Right kidney (tissue), 1 donor: Measurements from ENCODE around the gene GPR157.

Source experiments
- DNase-seq: peaks from one replicate; pipeline ENCODE4 v3.0.0-alpha.2; 2016

Gene GPR157

DNA sequence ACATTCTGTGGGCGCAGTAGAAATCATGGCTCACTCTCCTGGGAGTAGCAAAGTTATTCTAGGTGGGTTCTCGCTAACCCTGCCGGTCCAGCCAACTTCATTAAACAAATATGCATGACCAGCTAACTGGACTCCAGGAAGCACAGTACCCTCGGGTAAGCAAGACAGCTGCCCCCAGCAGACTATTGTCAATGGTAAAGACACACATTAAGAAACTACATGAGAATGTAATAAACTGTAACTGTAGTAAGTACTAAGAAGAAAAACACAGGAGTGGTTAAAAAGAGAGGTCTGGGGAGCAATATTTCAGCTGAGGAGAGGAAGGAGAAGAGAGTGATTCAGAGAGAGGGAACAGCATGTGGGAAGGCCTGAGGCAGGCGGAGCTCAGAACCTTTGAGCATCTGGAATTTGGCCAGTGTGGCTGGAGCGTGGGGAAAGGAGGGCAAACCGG is 66.9 kb downstream of the GPR157 start:
- DNase-seq: no peak

DNA sequence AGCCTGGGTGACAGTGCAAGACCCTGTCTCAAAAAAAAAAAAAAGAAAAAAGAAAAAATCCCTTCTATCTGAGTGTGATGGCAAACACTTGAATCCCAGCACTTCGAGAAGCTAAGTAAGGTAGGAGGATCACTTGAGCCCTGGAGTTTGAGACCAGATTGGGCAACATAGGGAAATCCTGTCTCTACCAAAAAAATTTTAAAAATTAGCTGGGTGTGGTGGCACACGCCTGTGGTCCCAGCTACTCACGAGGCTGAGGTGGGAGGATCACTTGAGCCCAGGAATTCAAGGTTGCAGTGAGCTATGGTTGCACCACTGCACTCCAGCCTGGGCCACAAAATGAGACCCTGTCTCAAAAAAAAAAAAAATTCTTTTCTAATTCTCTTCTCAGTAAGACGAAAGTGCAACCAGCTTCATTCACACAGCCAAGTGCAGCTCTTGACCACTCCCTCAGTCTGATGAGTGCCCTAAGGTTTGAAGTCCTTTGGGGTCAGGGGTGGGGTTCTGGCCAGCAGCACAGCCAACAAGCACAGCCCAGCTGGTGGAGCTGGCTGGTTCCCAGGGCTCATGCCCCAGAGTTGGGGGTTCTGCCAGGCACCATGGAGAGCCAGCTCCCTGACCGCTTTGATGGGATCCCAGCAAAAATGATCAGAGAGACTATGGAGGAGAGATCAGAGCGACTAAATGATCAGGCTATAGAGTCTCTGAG is 67.5 kb downstream of the GPR157 start:
- no peak for DNase-seq

DNA sequence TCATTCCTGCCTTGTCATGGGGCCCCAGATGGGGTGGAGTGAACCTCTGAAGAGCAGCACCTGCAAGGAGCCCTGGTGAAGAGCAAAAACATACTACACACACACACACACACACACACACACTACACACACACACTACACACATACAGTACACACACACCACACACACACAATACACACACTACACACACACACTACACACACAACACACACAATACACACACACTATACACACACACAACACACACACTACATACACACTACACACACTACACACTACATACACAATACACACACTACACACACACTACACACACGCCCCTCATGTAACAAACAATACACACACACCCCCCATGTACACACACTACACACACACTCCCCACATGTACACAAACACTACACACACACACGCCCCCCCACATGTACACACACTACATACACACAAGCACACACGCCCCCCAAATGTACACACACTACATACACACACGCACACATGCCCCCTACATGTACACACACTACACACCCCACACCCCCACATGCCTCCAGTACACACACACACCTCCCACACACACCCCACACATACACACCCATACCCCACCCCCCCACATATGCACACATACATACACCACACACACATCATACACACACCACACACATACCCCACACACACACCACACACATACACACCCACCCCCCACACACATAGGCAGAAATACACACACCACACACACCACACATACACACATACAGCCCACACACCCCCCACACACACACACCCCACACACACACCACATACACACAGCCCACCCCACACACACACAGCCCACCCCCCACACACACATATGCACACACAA is 68.8 kb downstream of the GPR157 start:
- no peak for DNase-seq

DNA sequence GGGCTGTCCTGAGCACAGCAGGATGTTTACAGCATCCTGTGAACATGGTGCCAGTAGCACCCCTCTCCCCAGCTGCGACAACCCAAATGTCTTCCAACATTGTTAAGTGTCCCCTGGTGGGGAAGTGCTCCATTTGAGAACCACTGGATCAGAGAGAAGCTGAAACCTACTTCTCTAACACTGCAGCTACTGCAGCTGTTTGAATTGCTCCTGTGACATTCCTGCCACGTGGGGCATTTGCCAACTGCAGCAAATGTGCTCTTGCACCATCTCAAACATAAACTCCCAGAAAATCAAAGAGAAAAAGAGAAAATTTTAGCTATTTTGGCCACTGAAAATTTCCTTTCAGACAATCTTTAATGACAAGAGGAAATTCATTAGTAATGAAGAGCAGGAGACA is 70.4 kb downstream of the GPR157 start:
- no peak for DNase-seq

DNA sequence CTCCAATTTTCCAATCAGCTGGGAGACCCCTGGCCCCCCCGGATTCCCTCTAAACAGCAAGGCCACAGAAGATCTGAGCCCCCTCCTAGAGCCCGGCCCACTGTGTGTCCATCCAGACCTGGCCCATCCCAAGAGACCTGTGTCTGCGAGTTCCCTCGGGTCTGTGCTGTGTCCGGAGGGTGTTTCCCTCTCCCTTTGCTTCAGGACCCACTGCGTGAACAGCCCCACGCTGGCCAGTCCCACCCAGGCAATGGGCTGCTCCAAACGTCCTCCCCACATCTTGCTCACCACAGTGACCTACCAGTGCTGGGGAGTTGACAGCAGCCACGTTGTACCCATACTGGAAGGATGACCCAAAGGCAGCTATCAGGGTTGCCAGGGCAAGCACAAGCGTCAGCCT is 71.1 kb downstream of the GPR157 start:
- DNase-seq: no peak

DNA sequence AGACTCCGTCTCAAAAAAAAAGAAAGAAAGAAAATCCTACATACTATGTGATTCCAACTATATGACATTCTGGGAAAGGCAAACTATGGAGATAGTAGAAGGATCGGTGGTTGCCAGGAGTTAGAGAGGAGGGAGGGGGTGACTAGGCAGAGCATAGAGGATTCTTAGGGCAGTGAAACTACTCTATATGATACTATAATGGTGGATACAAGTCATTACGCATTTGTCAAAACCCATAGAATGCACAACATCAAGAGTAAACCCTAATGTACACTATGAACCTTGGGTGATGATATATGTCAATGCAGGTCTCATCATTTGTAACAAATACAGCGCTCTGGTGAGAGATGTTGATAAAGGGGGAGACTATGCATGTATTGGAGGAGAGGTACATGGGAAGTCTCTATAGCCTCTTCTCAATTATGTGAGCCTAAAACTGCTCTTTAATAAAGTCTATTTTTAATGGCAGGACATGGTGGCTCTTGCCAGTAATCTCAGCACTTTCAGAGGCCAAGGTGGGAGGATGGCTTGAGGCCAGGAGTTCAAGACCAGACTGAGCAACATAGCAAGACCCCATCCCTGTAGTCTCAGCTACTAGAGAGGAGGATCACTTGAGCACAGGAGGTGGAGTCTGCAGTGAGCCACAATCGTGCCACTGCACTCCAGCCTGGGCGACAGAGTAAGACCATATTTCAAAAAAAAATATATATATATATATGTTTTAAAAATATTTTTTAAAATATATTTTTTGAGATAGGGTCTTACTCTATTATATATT is 76.4 kb downstream of the GPR157 start:
- no peak for DNase-seq

DNA sequence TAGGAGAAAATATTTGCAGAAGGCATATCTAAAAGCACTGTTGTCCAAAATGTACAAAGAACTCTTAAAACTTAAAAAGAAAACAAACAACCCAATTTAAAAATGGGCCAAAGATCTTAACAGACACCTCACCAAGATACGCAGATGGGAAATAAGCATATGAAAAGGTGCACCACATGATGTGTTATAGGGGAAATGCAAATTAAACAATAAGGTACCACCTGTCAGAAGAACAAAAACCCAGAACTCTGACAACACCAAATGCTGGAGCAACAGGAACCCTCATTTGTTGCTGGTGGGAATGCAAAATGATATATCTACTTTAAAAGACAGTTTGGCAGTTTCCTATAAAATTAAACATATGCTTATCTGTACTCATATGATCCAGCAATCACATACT is 77.5 kb downstream of the GPR157 start:
- no peak for DNase-seq

DNA sequence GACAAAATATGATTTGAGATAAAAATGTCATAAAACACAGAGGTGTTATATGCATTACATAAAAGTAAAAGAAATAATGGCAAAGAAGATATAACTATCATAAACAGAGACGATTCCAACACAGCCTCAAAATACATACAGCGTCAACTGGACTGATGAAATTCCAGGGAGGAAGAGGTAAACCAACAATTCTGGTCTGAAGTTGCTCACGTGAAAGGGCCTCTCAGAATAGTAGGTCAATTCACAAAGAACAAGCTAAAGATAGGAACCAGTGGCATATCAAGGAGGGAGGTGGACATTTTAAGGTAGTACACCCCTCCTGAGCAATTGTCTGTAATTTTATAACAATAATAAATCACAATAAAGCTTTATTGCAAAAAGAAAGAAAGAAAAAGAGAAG is 78.1 kb downstream of the GPR157 start:
- DNase-seq: no peak
